ENCODE results near the gene ADARB2. TPM values are rescaled to one million over a fixed set of nuclear protein-coding genes. Genes with fewer than 3 reads are reported as not detected.

ADARB2 gene
- total RNA-seq, 1 donor from 2014 or later: 0.11 TPM

- TF ChIP-seq, protein P1, sequence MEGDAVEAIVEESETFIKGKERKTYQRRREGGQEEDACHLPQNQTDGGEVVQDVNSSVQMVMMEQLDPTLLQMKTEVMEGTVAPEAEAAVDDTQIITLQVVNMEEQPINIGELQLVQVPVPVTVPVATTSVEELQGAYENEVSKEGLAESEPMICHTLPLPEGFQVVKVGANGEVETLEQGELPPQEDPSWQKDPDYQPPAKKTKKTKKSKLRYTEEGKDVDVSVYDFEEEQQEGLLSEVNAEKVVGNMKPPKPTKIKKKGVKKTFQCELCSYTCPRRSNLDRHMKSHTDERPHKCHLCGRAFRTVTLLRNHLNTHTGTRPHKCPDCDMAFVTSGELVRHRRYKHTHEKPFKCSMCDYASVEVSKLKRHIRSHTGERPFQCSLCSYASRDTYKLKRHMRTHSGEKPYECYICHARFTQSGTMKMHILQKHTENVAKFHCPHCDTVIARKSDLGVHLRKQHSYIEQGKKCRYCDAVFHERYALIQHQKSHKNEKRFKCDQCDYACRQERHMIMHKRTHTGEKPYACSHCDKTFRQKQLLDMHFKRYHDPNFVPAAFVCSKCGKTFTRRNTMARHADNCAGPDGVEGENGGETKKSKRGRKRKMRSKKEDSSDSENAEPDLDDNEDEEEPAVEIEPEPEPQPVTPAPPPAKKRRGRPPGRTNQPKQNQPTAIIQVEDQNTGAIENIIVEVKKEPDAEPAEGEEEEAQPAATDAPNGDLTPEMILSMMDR (IDR thresholded peaks at IDR 0.05; ENCODE audit: borderline replicate concordance): no peak
- Histone ChIP-seq H3K9me3 (replicated peaks) (peaks cover 35% of the 10 kb centered on the region), H3K27ac (replicated peaks) (no peak overlapping the region), H3K36me3 (no peaks in the 10 kb centered on the region), H3K4me3 (no peak overlapping the region), H3K27me3 (ENCODE audit: low read depth) (peaks cover 35% of the 10 kb centered on the region), H3K4me1 (no peaks in the 10 kb centered on the region)
- intact Hi-C loops (cut with micrococcal nuclease): no loop called here
- DNase-seq: no peak
Measured at GRCh38 chr10:1752153-1752552, 14.8 kb upstream of the ADARB2 start.

GRCh38 chr10:1747590-1748157 is 10.3 kb upstream of the ADARB2 start:
- peaks cover 34% of the 10 kb centered on the region for H3K9me3 ChIP-seq (replicated peaks)
- no peak overlapping the region for H3K4me3 ChIP-seq
- H3K27ac ChIP-seq (replicated peaks): no peak overlapping the region
- H3K36me3 ChIP-seq: no peaks in the 10 kb centered on the region
- intact Hi-C loops (cut with micrococcal nuclease): no loop called here
- H3K4me1 ChIP-seq: no peaks in the 10 kb centered on the region
- TF ChIP-seq, protein P1 (IDR thresholded peaks at IDR 0.05; ENCODE audit: borderline replicate concordance): no peak
- DNase-seq: no peak
- peaks cover 47% of the 10 kb centered on the region for H3K27me3 ChIP-seq (ENCODE audit: low read depth)

DNA sequence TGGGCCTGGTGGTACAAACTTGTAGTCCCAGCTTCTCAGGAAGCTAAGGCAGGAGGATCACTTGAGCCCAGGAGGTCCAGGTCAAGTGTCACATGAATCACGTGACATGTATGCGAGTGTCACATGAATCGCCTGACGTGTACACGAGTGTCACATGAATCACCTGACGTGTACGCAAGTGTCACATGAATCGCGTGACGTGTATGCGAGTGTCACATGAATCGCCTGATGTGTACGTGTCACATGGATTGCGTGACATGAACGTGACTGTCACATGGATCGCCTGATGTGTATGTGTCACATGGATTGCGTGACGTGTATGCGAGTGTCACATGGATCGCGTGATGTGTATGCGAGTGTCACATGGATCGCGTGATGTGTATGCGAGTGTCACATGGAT is 9.5 kb upstream of the ADARB2 start:
- no peak overlapping the region for H3K4me3 ChIP-seq
- TF ChIP-seq, protein P1 (IDR thresholded peaks at IDR 0.05; ENCODE audit: borderline replicate concordance): no peak
- no peak for DNase-seq
- H3K27me3 ChIP-seq (ENCODE audit: low read depth): peaks cover 47% of the 10 kb centered on the region
- H3K9me3 ChIP-seq (replicated peaks): peaks cover 34% of the 10 kb centered on the region
- intact Hi-C loops (cut with micrococcal nuclease): no loop called here
- H3K4me1 ChIP-seq: no peaks in the 10 kb centered on the region
- H3K27ac ChIP-seq (replicated peaks): no peak overlapping the region
- H3K36me3 ChIP-seq: no peaks in the 10 kb centered on the region

- no peak for DNase-seq
- intact Hi-C loops (cut with micrococcal nuclease): no loop called here
Measured at GRCh38 chr10:1745780-1746456, 8.6 kb upstream of the ADARB2 start.

DNA sequence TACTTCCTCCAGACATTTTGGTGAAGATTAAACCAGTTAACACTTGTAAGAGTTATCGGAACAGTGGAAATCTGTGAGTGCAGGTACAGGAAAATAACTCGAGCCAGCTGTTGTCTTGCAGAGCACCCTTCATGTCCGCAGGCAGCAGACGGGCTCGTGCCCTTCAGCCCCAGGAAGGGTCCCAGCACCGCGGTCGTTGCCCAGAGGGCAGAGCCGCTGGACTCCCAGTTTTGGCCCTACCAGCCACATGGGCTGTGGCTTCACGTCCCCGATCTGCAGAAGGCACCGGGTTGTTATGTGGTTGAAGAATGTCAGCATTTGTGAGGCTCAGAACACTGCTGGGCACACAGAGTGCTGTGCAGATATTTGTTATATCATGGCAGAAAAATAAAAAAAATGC is 7.2 kb upstream of the ADARB2 start:
- Histone ChIP-seq H3K27ac (replicated peaks) (no peak overlapping the region), H3K36me3 (no peaks in the 10 kb centered on the region), H3K4me3 (no peak overlapping the region), H3K27me3 (ENCODE audit: low read depth) (peaks cover 70% of the 10 kb centered on the region), H3K4me1 (no peaks in the 10 kb centered on the region), H3K9me3 (replicated peaks) (peaks cover 15% of the 10 kb centered on the region)
- TF ChIP-seq, protein P1 (IDR thresholded peaks at IDR 0.05; ENCODE audit: borderline replicate concordance): no peak
- intact Hi-C loops (cut with micrococcal nuclease): no loop called here
- DNase-seq: no peak

More at GRCh38 chr10:1745780-1746456, 8.6 kb upstream of the ADARB2 start:
- H3K36me3 ChIP-seq: no peaks in the 10 kb centered on the region
- H3K27me3 ChIP-seq (ENCODE audit: low read depth): peaks cover 56% of the 10 kb centered on the region
- no peaks in the 10 kb centered on the region for H3K4me1 ChIP-seq
- no peak overlapping the region for H3K4me3 ChIP-seq
- no peak overlapping the region for H3K27ac ChIP-seq (replicated peaks)
- TF ChIP-seq, protein P1 (IDR thresholded peaks at IDR 0.05; ENCODE audit: borderline replicate concordance): no peak
- H3K9me3 ChIP-seq (replicated peaks): peaks cover 27% of the 10 kb centered on the region

Data from left ventricle myocardium inferior (tissue), 1 donor.